PC-3 (cell line): ENCODE results near the gene FBXO45.

Experiments
- CTCF ChIP-seq: fragments of 300-600 bp; sonication (generic); conservative IDR thresholded peaks from 2 replicates; pipeline ENCODE4 v1.5.1; 2017; ENCODE audit warnings: antibody characterized with exemption, low read depth, mild to moderate bottlenecking, low read length
- EZH2 ChIP-seq: fragments of 300-600 bp; sonication (generic); IDR thresholded peaks from one replicate; pipeline ENCODE4 v1.6.1; 2017; ENCODE audit warnings: antibody characterized with exemption, mild to moderate bottlenecking, low read length; ENCODE audit not compliant: unreplicated experiment

GRCh38 chr3:196621611-196622010 is 53.2 kb downstream of the FBXO45 start:
- TF ChIP-seq CTCF (no peak), EZH2 (no peak)
